Endothelial cell of umbilical vein (primary cell): Measurements from ENCODE around the gene FAM163A.

Source experiments
- POLR2A ChIP-seq: IDR thresholded peaks from 2 replicates; pipeline ENCODE4 v1.6.1; 2012; ENCODE audit warnings: low read depth, mild to moderate bottlenecking, control low read depth, low read length
- TF ChIP-seq, protein P1 (sequence below), 2 donors: IDR thresholded peaks; 1 replicate in 1 of 2; 2 replicates in 1 of 2; pipeline ENCODE4 v1.5.1; 2011; ENCODE audit warnings: low read length in 2 of 2, mild to moderate bottlenecking in 2 of 2, moderate library complexity in 2 of 2, control low read depth in 1 of 2, inconsistent platforms in 1 of 2, low read depth in 1 of 2; ENCODE audit not compliant: insufficient read depth in 1 of 2; ENCODE audit errors: extremely low read depth in 1 of 2

GRCh38 chr1:179760521-179760920 is 17.4 kb downstream of the FAM163A start:
- TF ChIP-seq, protein P1, sequence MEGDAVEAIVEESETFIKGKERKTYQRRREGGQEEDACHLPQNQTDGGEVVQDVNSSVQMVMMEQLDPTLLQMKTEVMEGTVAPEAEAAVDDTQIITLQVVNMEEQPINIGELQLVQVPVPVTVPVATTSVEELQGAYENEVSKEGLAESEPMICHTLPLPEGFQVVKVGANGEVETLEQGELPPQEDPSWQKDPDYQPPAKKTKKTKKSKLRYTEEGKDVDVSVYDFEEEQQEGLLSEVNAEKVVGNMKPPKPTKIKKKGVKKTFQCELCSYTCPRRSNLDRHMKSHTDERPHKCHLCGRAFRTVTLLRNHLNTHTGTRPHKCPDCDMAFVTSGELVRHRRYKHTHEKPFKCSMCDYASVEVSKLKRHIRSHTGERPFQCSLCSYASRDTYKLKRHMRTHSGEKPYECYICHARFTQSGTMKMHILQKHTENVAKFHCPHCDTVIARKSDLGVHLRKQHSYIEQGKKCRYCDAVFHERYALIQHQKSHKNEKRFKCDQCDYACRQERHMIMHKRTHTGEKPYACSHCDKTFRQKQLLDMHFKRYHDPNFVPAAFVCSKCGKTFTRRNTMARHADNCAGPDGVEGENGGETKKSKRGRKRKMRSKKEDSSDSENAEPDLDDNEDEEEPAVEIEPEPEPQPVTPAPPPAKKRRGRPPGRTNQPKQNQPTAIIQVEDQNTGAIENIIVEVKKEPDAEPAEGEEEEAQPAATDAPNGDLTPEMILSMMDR (IDR thresholded peaks at IDR 0.05; ENCODE audit: extremely low read depth in 1 of 2, insufficient read depth in 1 of 2, low read depth in 1 of 2, low read length in 2 of 2), result no peak
- TF ChIP-seq POLR2A, result no peak
